ENCODE results near the gene RSBN1.

- TF ChIP-seq POLR2A (IDR thresholded peaks at IDR 0.05; ENCODE audit: low read depth, low read length) = no peak
- no peak for TF ChIP-seq POLR2AphosphoS5 (IDR thresholded peaks at IDR 0.05; ENCODE audit: low read depth, low read length)
- TF ChIP-seq TAF1 (IDR thresholded peaks at IDR 0.05; ENCODE audit: borderline replicate concordance, low read depth, low read length) = no peak
Observed at GRCh38 chr1:113808450-113809195, 3.7 kb downstream of the RSBN1 start.
